HG03103 (cell line): ENCODE measurements around the gene DSG4.
"Not testable (repeated sequence)": the region's sequence is repeated elsewhere in the genome, so short reads cannot be mapped to it uniquely, and the experiment has no call there.

Experiments used
- ATAC-seq: cut with Tn5 transposase; IDR thresholded peaks from one replicate; pipeline ENCODE4 v1.9.1; 2021; ENCODE audit warnings: low read depth; ENCODE audit not compliant: unreplicated experiment

DSG4 gene

DNA sequence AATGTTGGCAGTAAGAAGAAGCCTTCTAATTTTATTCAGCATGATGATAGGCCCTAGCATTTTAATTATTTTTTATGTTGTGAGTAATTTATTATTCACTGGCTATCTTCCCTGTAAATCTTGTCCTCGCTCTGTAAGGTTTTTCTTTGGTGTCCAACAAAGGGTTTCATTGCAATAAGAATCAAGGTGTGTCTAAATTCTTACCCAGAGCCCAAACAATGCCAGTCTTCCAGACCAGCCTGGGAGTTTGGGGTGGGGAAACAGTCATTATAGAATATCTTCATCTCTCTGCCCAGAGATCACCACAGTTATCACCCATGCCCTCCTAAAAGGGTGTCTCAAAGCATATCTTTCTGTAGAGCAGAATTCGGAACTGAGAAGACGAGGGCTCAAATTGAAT lies at the start of gene DSG4:
TSS of gene DSG4 (plus strand) at position 301 of the 400 bp plus-strand sequence. CDS start 135 bp downstream, outside the sequence.
- no peak for ATAC-seq

- ATAC-seq: no peak
Observed at GRCh38 chr18:31329787-31330438, 46.7 kb upstream of the DSG4 start.

GRCh38 chr18:31343454-31343853 lies 33.1 kb upstream of the DSG4 start:
- no peak for ATAC-seq

GRCh38 chr18:31353336-31353735 lies 23.2 kb upstream of the DSG4 start:
- ATAC-seq: not testable (repeated sequence)

GRCh38 chr18:31354990-31355389 lies 21.6 kb upstream of the DSG4 start:
- ATAC-seq: no peak

GRCh38 chr18:31356025-31356424 lies 20.6 kb upstream of the DSG4 start:
- no peak for ATAC-seq

GRCh38 chr18:31364190-31364589 lies 12.4 kb upstream of the DSG4 start:
- no peak for ATAC-seq

GRCh38 chr18:31369478-31369877 lies 7.1 kb upstream of the DSG4 start:
- no peak for ATAC-seq

GRCh38 chr18:31371989-31372388 lies 4.6 kb upstream of the DSG4 start:
- ATAC-seq: no peak

GRCh38 chr18:31373641-31374040 lies 2.9 kb upstream of the DSG4 start:
- ATAC-seq: no peak

DNA sequence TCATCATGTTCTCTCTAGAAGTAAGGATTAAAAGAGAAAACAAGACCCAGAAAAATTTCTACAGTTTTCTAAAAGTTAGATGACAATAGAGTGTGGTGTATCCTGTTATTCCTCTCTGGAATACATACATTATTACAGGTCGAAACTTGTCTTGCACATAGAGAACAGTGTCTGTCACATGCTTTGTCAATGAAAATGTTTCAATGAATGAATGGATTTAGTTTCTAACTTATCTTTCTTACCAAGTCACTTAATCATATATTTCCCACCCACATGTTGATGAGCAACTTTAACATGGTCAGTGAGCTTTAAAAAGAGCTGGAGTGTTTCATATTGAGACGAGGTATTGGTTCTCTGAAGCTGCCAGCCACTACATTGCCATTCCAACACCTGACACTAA lies 4.3 kb downstream of the DSG4 start:
- ATAC-seq: no peak

GRCh38 chr18:31382107-31382506 lies 5.5 kb downstream of the DSG4 start:
- ATAC-seq: no peak

GRCh38 chr18:31386741-31387140 lies 10.2 kb downstream of the DSG4 start:
- ATAC-seq: no peak

GRCh38 chr18:31393286-31393685 lies 16.7 kb downstream of the DSG4 start:
- ATAC-seq: no peak

- ATAC-seq: no peak
Observed at GRCh38 chr18:31396796-31397612, 20.4 kb downstream of the DSG4 start.

GRCh38 chr18:31398191-31398590 lies 21.6 kb downstream of the DSG4 start:
- no peak for ATAC-seq

- ATAC-seq: no peak
Observed at GRCh38 chr18:31399306-31400032, 22.9 kb downstream of the DSG4 start.

DNA sequence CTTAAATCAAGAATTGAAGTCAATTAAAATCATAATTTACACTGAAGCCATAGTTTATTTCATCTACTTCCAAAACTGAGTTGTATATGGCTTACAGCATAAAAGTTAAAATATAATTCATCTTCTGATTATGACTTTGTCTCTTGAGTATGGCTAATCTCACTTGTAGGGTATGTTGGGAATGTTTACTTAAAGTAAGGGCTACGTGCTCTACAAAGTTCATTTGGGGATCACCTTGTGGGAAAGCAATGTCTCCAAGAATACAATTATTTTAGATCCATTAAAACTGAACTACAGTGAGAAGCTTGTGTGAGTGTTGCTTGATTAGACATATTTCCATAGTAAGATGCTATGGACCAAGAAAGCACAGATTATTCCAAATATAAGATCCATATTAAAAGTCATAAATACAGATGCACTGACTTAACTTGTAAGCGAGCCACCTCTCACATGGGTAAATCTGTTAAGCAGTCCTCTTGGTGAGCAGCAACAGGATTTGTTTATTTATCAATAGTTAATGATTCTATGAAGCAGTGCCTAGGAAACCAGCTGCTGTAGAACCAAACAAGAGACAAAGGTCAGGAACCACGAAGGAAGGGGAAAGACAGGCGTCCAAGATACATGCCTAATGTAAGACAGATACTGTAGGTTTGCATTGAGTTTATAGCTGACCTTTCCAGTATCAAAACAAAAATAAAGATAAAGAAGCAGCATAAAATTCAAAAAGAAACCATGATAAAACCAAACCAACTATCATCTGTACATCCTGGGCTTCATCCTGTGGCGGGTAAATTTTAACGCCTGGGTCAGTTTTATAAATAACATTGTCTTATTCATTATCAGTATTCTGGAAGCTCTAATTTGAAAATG lies 24.8 kb downstream of the DSG4 start:
- ATAC-seq: no peak

DNA sequence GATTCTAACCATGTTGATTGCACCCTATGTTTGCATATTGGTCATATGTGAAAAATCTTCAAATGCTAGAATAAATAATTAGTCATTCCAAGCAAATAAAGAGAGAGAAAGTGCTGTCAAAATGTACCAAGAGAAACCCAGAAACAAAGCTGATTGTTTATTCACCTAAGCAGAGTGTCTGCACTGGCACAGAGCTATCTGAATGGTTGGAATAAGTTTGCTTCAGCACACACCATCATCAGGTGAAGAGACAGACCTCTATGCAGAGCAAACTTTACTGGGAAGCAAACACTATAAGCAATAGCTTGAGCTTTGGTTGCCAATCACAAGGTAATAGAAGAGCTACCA lies 25.4 kb downstream of the DSG4 start:
- ATAC-seq: no peak

- no peak for ATAC-seq
Observed at GRCh38 chr18:31403409-31403808, 26.8 kb downstream of the DSG4 start.

DNA sequence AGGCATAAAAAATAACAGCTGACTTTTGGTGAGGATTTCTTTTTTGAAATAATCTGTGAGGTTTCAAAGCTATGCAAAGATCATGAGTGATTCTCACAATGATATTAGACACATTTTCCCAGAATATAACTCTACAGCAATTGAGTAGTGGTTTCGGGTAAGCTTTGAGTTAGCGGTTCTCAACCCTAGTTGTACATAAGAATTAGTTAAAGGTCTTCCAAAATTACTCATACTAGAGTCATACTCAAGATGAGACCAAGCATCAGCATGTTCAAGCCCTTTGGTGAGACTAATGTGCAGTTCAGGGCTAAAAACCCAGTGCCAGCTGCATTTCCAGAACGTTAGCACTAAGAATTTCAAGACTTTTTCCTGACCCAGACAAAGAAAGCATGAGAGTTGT lies 31.1 kb downstream of the DSG4 start:
- no peak for ATAC-seq
